ENCODE results near the gene ZNF646. TPM values are rescaled to one million over a fixed set of nuclear protein-coding genes. Genes with fewer than 3 reads are reported as not detected.
A peak's percentile ranks its signal among the peaks of the same experiment; 100 is the strongest.

Gene ZNF646
- total RNA-seq: 10 to 100 TPM; 28.3 to 33.3 TPM

- Mint-ChIP-seq H3K27ac (peak within 1 kb of the TSS; percentile 94), H3K36me3 (ENCODE audit: low read depth) (peaks cover 26% of the 10 kb centered on the region), H3K27me3 (no peaks in the 10 kb centered on the region), H3K4me1 (peaks cover 30% of the 10 kb centered on the region), H3K9me3 (no peaks in the 10 kb centered on the region), H3K4me3 (peak within 1 kb of the TSS; percentile 91)
- ChIA-PET CTCF (interaction anchor here (0.6 to 1.7 kb wide), 11 partner anchors 13 to 120 kb away, joined by 3 to 14 read pairs (median 4); partner anchors contain the start of gene VKORC1), POLR2A (interaction anchor here (0.5 to 1.4 kb wide), 3 partner anchors 19 to 43 kb away, joined by 3 to 4 read pairs (median 3); partner anchors contain the start of genes KAT8 and STX4)
- DNase-seq: peak; percentile 99
Observed at GRCh38 chr16:31073970-31074813, at the start of gene ZNF646, which contains the start of gene ZNF668. Gene ZNF646 (plus strand): TSS chr16:31074422. CDS start chr16:31076325, 1,903 bp downstream. Gene ZNF668 (minus strand): TSS chr16:31074240. CDS start chr16:31064459, 9,781 bp downstream.

- no peak for DNase-seq
- Mint-ChIP-seq H3K4me1 (peaks cover 20% of the 10 kb centered on the region), H3K27ac (no peak overlapping the region), H3K36me3 (ENCODE audit: low read depth) (no peaks in the 10 kb centered on the region), H3K4me3 (no peak overlapping the region), H3K27me3 (no peaks in the 10 kb centered on the region), H3K9me3 (no peaks in the 10 kb centered on the region)
- ChIA-PET POLR2A (no interaction called here), CTCF (no interaction called here)
Observed at GRCh38 chr16:31025339-31025738, 48.9 kb upstream of the ZNF646 start.

GRCh38 chr16:31029272-31029671 is 45.0 kb upstream of the ZNF646 start:
- POLR2A ChIA-PET: no interaction called here
- no peaks in the 10 kb centered on the region for H3K9me3 Mint-ChIP-seq

GRCh38 chr16:31031276-31031675 is 42.9 kb upstream of the ZNF646 start:
- ChIA-PET CTCF (interaction anchor here (0.9 to 1.5 kb wide), 2 partner anchors 9 to 46 kb away, joined by 3 read pairs; no protein-coding TSS in a partner anchor), POLR2A (no interaction called here)
- no peak for DNase-seq
- H3K27ac Mint-ChIP-seq: peak overlapping the region; percentile 31
- no peaks in the 10 kb centered on the region for H3K9me3 Mint-ChIP-seq
- no peaks in the 10 kb centered on the region for H3K27me3 Mint-ChIP-seq
- H3K36me3 Mint-ChIP-seq (ENCODE audit: low read depth): peaks cover 9% of the 10 kb centered on the region
- H3K4me1 Mint-ChIP-seq: peaks cover 23% of the 10 kb centered on the region
- H3K4me3 Mint-ChIP-seq: no peak overlapping the region

More at GRCh38 chr16:31029272-31029671, 45.0 kb upstream of the ZNF646 start:
- Mint-ChIP-seq H3K4me3 (no peak overlapping the region), H3K36me3 (ENCODE audit: low read depth) (peaks cover 3% of the 10 kb centered on the region), H3K4me1 (peaks cover 17% of the 10 kb centered on the region), H3K27me3 (no peaks in the 10 kb centered on the region), H3K27ac (no peak overlapping the region)
- CTCF ChIA-PET: no interaction called here
- no peak for DNase-seq

- CTCF ChIA-PET: interaction anchor here (1.1 kb wide), 1 partner anchor 17 kb away, joined by 3 read pairs; no protein-coding TSS in a partner anchor
Observed at GRCh38 chr16:31032736-31033708, 41.2 kb upstream of the ZNF646 start, which contains the start of gene STX4. Gene STX4 (plus strand): TSS chr16:31033558. CDS start chr16:31033806, 248 bp downstream.

GRCh38 chr16:31033709-31034492 is 40.3 kb upstream of the ZNF646 start:
- CTCF ChIA-PET: interaction anchor here (1.1 kb wide), 1 partner anchor 16 kb away, joined by 3 read pairs; no protein-coding TSS in a partner anchor
- peak; percentile 92 for DNase-seq
- Mint-ChIP-seq H3K36me3 (ENCODE audit: low read depth) (peaks cover 13% of the 10 kb centered on the region), H3K27ac (peak overlapping the region; percentile 96), H3K9me3 (no peaks in the 10 kb centered on the region), H3K4me3 (peak overlapping the region; percentile 88), H3K4me1 (peaks cover 23% of the 10 kb centered on the region), H3K27me3 (no peaks in the 10 kb centered on the region)
- POLR2A ChIA-PET: interaction anchor here (0.8 to 1.0 kb wide), 2 partner anchors 39 to 40 kb away, joined by 3 read pairs; partner anchors contain the start of gene ZNF668

More at GRCh38 chr16:31032736-31033708, 41.2 kb upstream of the ZNF646 start, which contains the start of gene STX4:
- Mint-ChIP-seq H3K27me3 (no peaks in the 10 kb centered on the region), H3K36me3 (ENCODE audit: low read depth) (peaks cover 13% of the 10 kb centered on the region), H3K9me3 (no peaks in the 10 kb centered on the region), H3K4me3 (peak within 1 kb of the TSS; percentile 88), H3K27ac (peak within 1 kb of the TSS; percentile 96), H3K4me1 (peaks cover 23% of the 10 kb centered on the region)
- peak; percentile 99 for DNase-seq
- POLR2A ChIA-PET: interaction anchor here (0.8 to 1.0 kb wide), 2 partner anchors 40 to 41 kb away, joined by 3 read pairs; partner anchors contain the start of gene ZNF668

GRCh38 chr16:31036691-31037090 is 37.5 kb upstream of the ZNF646 start:
- peak overlapping the region; percentile 6 for H3K27ac Mint-ChIP-seq
- DNase-seq: no peak
- ChIA-PET POLR2A (interaction anchor here (0.8 kb wide), 1 partner anchor 27 kb away, joined by 3 read pairs; no protein-coding TSS in a partner anchor), CTCF (interaction anchor here (0.7 to 1.6 kb wide), 2 partner anchors 14 to 37 kb away, joined by 3 to 5 read pairs; no protein-coding TSS in a partner anchor)
- peaks cover 17% of the 10 kb centered on the region for H3K36me3 Mint-ChIP-seq (ENCODE audit: low read depth)
- no peak overlapping the region for H3K4me3 Mint-ChIP-seq
- no peaks in the 10 kb centered on the region for H3K27me3 Mint-ChIP-seq
- peaks cover 21% of the 10 kb centered on the region for H3K4me1 Mint-ChIP-seq
- H3K9me3 Mint-ChIP-seq: no peaks in the 10 kb centered on the region

GRCh38 chr16:31038993-31039392 is 35.2 kb upstream of the ZNF646 start:
- H3K4me3 Mint-ChIP-seq: no peak overlapping the region
- H3K4me1 Mint-ChIP-seq: peaks cover 9% of the 10 kb centered on the region
- H3K9me3 Mint-ChIP-seq: no peaks in the 10 kb centered on the region
- ChIA-PET POLR2A (no interaction called here), CTCF (interaction anchor here (0.7 to 1.3 kb wide), 2 partner anchors 14 to 66 kb away, joined by 3 read pairs; no protein-coding TSS in a partner anchor)
- H3K27me3 Mint-ChIP-seq: no peaks in the 10 kb centered on the region
- H3K27ac Mint-ChIP-seq: no peak overlapping the region
- peaks cover 21% of the 10 kb centered on the region for H3K36me3 Mint-ChIP-seq (ENCODE audit: low read depth)
- no peak for DNase-seq

GRCh38 chr16:31042866-31043265 is 31.4 kb upstream of the ZNF646 start:
- no peaks in the 10 kb centered on the region for H3K9me3 Mint-ChIP-seq
- no peak overlapping the region for H3K27ac Mint-ChIP-seq
- H3K27me3 Mint-ChIP-seq: no peaks in the 10 kb centered on the region
- H3K4me1 Mint-ChIP-seq: no peaks in the 10 kb centered on the region
- POLR2A ChIA-PET: no interaction called here
- DNase-seq: no peak
- peaks cover 10% of the 10 kb centered on the region for H3K36me3 Mint-ChIP-seq (ENCODE audit: low read depth)
- no peak overlapping the region for H3K4me3 Mint-ChIP-seq
- CTCF ChIA-PET: interaction anchor here (1.6 kb wide), 1 partner anchor 17 kb away, joined by 6 read pairs; no protein-coding TSS in a partner anchor

GRCh38 chr16:31043352-31043751 is 30.9 kb upstream of the ZNF646 start:
- Mint-ChIP-seq H3K4me1 (no peaks in the 10 kb centered on the region), H3K27ac (no peak overlapping the region), H3K36me3 (ENCODE audit: low read depth) (peaks cover 10% of the 10 kb centered on the region), H3K27me3 (no peaks in the 10 kb centered on the region), H3K9me3 (no peaks in the 10 kb centered on the region), H3K4me3 (no peak overlapping the region)
- no peak for DNase-seq
- ChIA-PET CTCF (interaction anchor here (1.6 kb wide), 1 partner anchor 17 kb away, joined by 6 read pairs; no protein-coding TSS in a partner anchor), POLR2A (no interaction called here)

GRCh38 chr16:31043898-31044481 is 30.2 kb upstream of the ZNF646 start:
- POLR2A ChIA-PET: no interaction called here
- DNase-seq: no peak
- Mint-ChIP-seq H3K4me3 (no peak overlapping the region), H3K27ac (no peak overlapping the region), H3K36me3 (ENCODE audit: low read depth) (peaks cover 10% of the 10 kb centered on the region), H3K4me1 (no peaks in the 10 kb centered on the region), H3K27me3 (no peaks in the 10 kb centered on the region), H3K9me3 (no peaks in the 10 kb centered on the region)
- CTCF ChIA-PET: interaction anchor here (0.7 to 1.6 kb wide), 3 partner anchors 9 to 123 kb away, joined by 3 to 6 read pairs (median 4); no protein-coding TSS in a partner anchor

Measured in activated CD4-positive, alpha-beta T cell treated with anti-CD3 and anti-CD28 coated beads, Interleukin-2, amount 10 ng/mL, durations not matched to agents 7 days and 5 days (primary cell).